ENCODE measurements around the gene GLUL. TPM values are rescaled to one million over a fixed set of nuclear protein-coding genes. Genes with fewer than 3 reads are reported as not detected.
A peak's percentile ranks its signal among the peaks of the same experiment; 100 is the strongest.
"Not testable (repeated sequence)": the region's sequence is repeated elsewhere in the genome, so short reads cannot be mapped to it uniquely, and the experiment has no call there.

The GLUL gene
- polyA plus RNA-seq, 4 donors: 286 to 317 (median 307) TPM

DNA sequence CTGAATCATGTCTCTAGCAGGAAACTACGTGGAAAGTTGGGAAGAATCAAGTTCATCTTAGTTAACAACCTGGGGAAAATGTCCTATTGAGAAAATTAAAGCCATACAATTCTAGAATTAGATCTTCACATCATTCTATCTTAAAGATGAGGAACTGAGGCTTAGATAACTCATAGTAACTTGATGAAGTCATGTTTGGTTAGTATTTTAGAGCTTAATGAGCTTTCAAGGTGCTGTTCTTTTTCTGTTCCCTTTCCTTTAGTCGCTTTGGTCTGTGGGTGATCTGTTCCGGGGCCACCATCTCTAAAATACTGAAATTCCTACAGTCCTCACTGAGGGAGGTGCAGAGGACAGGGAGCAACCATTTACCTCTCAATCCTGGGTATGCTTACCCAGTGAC, 4.3 kb upstream of the GLUL start:
- DNase-seq (ENCODE audit: low read depth in 4 of 4, low spot score in 3 of 4): no peak

DNA sequence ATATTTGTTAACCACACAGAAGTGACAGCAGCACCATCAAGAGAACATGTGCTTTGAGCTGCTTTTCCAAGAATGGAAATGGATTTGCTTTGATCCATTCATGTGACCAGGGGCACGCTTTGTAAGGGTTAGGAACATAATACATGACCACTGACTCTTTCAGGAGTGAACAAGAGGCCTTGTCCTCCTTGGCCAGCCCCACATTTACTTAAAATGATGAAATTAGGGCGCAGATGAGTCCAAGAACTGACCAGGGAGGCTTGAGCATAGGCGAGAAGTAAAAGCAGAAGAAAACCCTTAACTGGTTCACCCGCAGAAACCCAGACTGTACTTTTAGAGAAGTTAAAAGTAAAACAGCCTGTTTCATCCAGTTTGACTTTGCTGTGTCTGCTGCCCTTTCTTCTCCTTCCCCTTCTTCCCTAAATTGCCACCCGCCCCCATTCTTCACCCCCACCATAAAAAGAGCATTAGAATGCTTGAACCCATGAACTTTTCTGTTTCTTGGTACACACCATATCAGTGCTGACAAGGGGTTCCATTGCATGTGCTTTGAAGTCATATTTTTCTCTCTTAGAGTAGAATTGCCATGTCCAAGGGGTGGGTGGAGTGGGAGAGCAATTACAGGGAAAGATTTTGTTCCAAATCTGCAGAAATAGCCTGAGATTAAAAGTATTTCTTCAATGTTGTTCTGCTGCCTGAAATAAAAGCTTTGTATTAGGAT, 2.6 kb upstream of the GLUL start:
- no peak for DNase-seq (ENCODE audit: low read depth in 4 of 4, low spot score in 3 of 4)

DNA sequence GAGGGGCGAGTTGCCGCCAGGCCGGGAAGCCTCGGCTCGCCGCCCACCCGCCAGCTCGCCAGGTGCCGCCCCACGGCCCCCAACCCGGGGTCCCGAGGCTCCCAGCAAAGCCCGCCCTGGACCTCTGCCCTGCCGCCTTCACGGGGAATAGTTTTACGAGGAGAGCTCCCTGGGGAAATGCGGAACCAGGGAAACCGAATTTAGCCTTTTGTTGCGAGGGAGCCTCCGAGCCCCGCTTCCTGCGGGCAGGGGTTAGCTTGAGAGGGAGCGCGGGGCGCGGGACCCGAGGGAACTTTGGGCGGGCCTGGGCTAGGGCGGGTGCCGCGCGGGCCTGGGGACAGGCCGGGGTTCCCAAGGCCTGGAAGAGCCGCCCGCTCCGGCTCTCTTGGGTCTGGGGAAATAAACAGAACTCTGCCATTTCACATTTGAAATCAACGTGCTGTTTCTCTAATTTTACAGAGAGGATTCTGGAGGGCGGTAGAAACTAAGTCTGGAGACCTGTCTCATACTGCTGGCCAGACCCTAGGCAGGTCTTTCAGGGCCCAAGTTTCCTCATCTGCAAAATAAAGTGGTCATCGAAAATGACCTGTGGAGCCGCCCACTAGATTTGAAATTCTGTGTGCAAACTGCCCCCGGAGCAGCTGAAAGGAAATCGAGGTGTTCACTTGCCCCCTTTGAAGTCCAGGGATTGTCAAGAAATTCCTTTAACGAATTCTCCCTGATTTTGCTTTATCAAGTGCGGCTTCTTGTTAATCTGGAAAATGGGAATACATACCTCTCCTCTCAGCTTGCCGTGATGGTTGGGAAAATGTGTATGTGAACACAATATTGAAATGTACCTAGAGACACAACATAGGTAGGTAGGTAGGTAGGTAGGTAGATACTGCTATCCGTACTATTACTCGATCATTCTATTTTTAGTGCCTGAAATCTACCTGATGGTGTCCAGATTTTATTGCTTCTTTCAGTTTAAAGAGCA, 749 bp upstream of the GLUL start:
- peak in 2 of 4 donors; percentile 43 to 61 for DNase-seq (ENCODE audit: low read depth in 4 of 4, low spot score in 3 of 4)

DNA sequence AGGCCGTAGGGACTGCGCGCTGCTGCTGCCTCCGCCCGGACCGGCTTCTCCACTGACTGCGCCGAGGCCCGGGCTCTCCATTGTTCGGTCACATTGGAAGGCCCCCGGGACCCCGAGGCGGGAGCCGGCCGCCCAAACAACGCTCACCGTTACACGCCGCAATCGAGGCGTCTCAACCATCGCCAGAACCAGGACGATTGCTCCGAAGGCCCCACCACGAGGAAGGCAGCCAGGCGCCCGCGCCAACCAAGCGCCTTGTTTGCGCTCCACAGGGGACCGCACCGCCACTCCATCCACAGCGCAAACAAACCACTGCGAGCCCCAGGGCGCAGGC, 595 bp downstream of the GLUL start:
- no peak for DNase-seq (ENCODE audit: low read depth in 4 of 4, low spot score in 3 of 4)

GRCh38 chr1:182389619-182390047, 2.0 kb downstream of the GLUL start:
- no peak for DNase-seq (ENCODE audit: low read depth in 4 of 4, low spot score in 3 of 4)

DNA sequence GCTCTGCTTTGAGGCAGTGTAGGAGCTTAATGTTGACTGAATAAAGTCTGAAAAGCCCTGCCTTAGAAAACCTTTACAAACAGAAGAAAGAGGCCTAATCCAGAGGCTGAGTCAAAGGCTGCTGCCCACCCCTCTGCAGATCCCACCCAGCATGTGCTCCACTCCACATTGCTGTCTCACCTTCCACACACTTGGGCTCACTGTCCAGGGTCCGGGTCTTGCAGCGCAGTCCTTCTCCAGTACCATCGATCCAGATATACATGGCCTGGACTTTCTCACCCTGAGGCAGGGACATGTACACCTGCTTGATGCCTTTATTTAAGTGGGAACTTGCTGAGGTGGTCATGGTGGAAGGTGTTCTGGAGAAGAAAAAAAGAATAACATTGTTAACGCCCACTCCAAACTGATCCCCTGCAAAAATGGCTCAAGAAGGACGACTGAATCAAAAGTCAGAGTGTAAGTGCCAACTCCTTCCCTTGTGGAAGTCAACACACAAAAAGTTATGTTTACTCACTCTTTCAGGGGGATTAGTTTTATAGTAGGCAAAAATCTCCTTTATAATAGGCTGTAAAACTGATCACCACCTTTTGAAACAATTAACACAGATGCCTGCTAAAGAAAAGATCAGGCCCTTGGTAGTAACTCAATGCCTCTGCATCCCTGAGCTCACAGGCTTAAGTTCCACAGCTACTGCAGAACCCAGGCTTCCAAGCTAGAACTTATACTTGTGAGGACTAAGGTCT, 3.0 kb downstream of the GLUL start:
- no peak for DNase-seq (ENCODE audit: low read depth in 4 of 4, low spot score in 3 of 4)

GRCh38 chr1:182387566-182387965, 4.0 kb downstream of the GLUL start:
- no peak for DNase-seq (ENCODE audit: low read depth in 4 of 4, low spot score in 3 of 4)

DNA sequence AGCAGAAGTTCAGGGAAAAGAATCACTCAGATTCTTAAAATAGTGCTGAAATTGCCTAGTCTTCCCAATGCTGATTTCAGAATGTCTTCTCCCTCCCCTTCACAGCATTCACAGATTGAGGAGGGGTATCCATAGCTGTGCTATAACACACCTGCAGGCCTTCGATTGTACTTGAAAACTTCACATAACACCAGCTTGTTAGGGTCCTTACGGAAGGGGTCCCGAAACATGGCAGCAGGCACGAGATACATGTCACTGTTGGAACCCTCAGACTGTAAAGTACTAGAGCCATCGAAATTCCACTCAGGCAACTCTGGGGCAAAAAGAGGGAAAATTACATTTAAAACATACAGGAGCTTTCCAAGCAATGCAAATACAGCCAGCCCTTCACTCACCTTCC, 4.6 kb downstream of the GLUL start:
- DNase-seq (ENCODE audit: low read depth in 4 of 4, low spot score in 3 of 4): no peak

GRCh38 chr1:182385885-182386853, 5.4 kb downstream of the GLUL start:
- no peak for DNase-seq (ENCODE audit: low read depth in 4 of 4, low spot score in 3 of 4)

GRCh38 chr1:182384387-182384960, 7.1 kb downstream of the GLUL start:
- DNase-seq (ENCODE audit: low read depth in 4 of 4, low spot score in 3 of 4): no peak

DNA sequence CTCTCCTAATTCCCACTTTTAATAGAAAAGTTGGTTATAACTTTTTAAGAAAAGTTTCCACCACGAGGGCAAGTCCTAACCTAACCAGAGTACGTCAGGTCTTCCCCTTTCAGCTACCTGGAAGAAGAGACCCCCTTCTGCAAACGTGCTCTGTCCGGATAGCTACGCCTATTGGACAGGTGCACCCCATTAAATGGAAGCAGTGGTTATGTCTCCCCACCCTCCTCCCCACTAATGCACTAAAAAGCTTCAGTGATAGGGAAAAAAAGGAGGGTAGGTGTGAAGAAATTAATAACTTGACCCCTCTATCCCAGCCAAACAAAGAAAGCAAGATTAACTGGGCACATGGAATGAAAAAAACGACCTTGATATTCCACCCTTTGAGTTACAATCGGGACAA, 7.7 kb downstream of the GLUL start:
- DNase-seq (ENCODE audit: low read depth in 4 of 4, low spot score in 3 of 4): no peak

- no peak for DNase-seq (ENCODE audit: low read depth in 4 of 4, low spot score in 3 of 4)
Observed at GRCh38 chr1:182383037-182383661, 8.4 kb downstream of the GLUL start.

GRCh38 chr1:182381962-182382819, 9.4 kb downstream of the GLUL start:
- DNase-seq (ENCODE audit: low read depth in 4 of 4, low spot score in 3 of 4): no peak

GRCh38 chr1:182380199-182380598, 11.4 kb downstream of the GLUL start:
- no peak for DNase-seq (ENCODE audit: low read depth in 4 of 4, low spot score in 3 of 4)

DNA sequence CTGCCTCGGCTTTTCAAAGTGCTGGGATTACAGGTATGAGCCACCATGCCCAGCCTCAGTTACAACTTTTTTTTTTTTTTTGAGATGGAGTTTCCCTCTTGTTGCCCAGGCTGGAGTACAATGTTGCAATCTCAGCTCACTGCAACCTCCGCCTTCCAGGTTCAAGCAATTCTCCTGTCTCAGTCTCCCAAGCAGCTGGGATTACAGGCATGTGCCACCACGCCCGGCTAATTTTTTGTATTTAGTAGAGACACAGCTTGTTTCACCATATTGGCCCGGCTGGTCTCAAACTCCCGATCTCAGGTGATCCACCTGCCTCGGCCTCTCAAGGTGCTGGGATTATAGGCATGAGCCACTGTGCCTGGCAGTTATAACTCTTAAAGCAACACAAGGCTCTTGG, 11.8 kb downstream of the GLUL start:
- DNase-seq (ENCODE audit: low read depth in 4 of 4, low spot score in 3 of 4): not testable (repeated sequence)

- no peak for DNase-seq (ENCODE audit: low read depth in 4 of 4, low spot score in 3 of 4)
Observed at GRCh38 chr1:182376936-182377574, 14.5 kb downstream of the GLUL start.

- no peak for DNase-seq (ENCODE audit: low read depth in 4 of 4, low spot score in 3 of 4)
Observed at GRCh38 chr1:182374101-182374834, 17.3 kb downstream of the GLUL start.

Measured in right renal pelvis (tissue), 4 donors.